A673 (cell line): ENCODE results near the gene SIRPB2. TPM values are rescaled to one million over a fixed set of nuclear protein-coding genes. Genes with fewer than 3 reads are reported as not detected.

Experiments
- BruUV-seq: library from RNA; stranded (reverse); fragments of 400-500 nt; replicated peaks from 2 replicates; lab custom pipeline; 2021; lab: Mats Ljungman, UMichigan
- CTCF ChIA-PET: fragments of 300-600 bp; sonication (Branson Sonifier 250); formaldehyde crosslinking; loops from one replicate; lab custom pipeline; 2022; ENCODE audit warnings: antibody characterized with exemption; lab: Charles Lee
- POLR2A ChIA-PET: fragments of 300-600 bp; sonication (Branson Sonifier 250); formaldehyde crosslinking; loops from one replicate; lab custom pipeline; 2022; ENCODE audit warnings: antibody characterized with exemption; ENCODE audit not compliant: low non-redundant PET; lab: Charles Lee
- DNase-seq: peaks from one replicate; pipeline ENCODE4 v3.0.0-alpha.2; 2015; ENCODE audit warnings: low spot score
- H3K27ac ChIP-seq: fragments of 200-600 bp; sonication (generic); 2 replicates; pipeline ENCODE4 v1.5.1; 2016; ENCODE audit warnings: mixed run types, low read depth, mild to moderate bottlenecking, mixed read lengths, antibody characterized with exemption, low read length; ENCODE audit not compliant: poor library complexity, severe bottlenecking
- H3K27me3 ChIP-seq: fragments of 200-600 bp; sonication (generic); replicated peaks from 2 replicates; pipeline ENCODE4 v1.6.1; 2017; ENCODE audit warnings: mixed run types, low read depth, mild to moderate bottlenecking, mixed read lengths, antibody characterized with exemption, low read length; ENCODE audit not compliant: insufficient read depth, poor library complexity
- H3K36me3 ChIP-seq: fragments of 200-600 bp; sonication (generic); 2 replicates; pipeline ENCODE4 v1.6.1; 2016; ENCODE audit warnings: mixed run types, mild to moderate bottlenecking, mixed read lengths, antibody characterized with exemption, low read length; ENCODE audit not compliant: insufficient read depth, poor library complexity, severe bottlenecking
- H3K4me1 ChIP-seq: fragments of 200-600 bp; sonication (generic); 2 replicates; pipeline ENCODE4 v1.6.1; 2017; ENCODE audit warnings: mixed run types, mild to moderate bottlenecking, mixed read lengths, antibody characterized with exemption, low read length; ENCODE audit not compliant: insufficient read depth, poor library complexity, severe bottlenecking
- H3K4me3 ChIP-seq: fragments of 200-600 bp; sonication (generic); 2 replicates; pipeline ENCODE4 v1.5.1; 2016; ENCODE audit warnings: low read depth, mixed run types, mild to moderate bottlenecking, mixed read lengths, low read length; ENCODE audit not compliant: poor library complexity, severe bottlenecking
- H3K9me3 ChIP-seq: fragments of 200-600 bp; sonication (generic); 2 replicates; pipeline ENCODE4 v1.6.1; 2016; ENCODE audit warnings: mixed run types, low read depth, mild to moderate bottlenecking, mixed read lengths, antibody characterized with exemption, low read length; ENCODE audit not compliant: poor library complexity, severe bottlenecking
- CTCF ChIP-seq: fragments of 300-800, 200-600 bp; sonication (generic); conservative IDR thresholded peaks from 2 replicates; pipeline ENCODE4 v1.5.1; 2017; ENCODE audit warnings: low read depth, mild to moderate bottlenecking, antibody characterized with exemption, low read length, moderate library complexity, mixed read lengths
- EZH2 ChIP-seq: fragments of 200-600 bp; sonication (generic); IDR thresholded peaks from 2 replicates; pipeline ENCODE4 v1.6.1; 2017; ENCODE audit warnings: borderline replicate concordance, low read depth, mild to moderate bottlenecking, mixed read lengths, antibody characterized with exemption, low read length; ENCODE audit not compliant: poor library complexity, severe bottlenecking
- intact Hi-C: fragments of 100-400 bp; cut with micrococcal nuclease; formaldehyde crosslinking; loops from one replicate; pipeline ENCODE4 v1.10.0; 2022; ENCODE audit not compliant: unreplicated experiment
- total RNA-seq: library from RNA; stranded (reverse); gene quantifications from 2 replicates; pipeline ENCODE4 v1.2.3, GENCODE V29; 2021

SIRPB2 gene
- total RNA-seq, 1 experiment from 2014 or later = 3.1 TPM

DNA sequence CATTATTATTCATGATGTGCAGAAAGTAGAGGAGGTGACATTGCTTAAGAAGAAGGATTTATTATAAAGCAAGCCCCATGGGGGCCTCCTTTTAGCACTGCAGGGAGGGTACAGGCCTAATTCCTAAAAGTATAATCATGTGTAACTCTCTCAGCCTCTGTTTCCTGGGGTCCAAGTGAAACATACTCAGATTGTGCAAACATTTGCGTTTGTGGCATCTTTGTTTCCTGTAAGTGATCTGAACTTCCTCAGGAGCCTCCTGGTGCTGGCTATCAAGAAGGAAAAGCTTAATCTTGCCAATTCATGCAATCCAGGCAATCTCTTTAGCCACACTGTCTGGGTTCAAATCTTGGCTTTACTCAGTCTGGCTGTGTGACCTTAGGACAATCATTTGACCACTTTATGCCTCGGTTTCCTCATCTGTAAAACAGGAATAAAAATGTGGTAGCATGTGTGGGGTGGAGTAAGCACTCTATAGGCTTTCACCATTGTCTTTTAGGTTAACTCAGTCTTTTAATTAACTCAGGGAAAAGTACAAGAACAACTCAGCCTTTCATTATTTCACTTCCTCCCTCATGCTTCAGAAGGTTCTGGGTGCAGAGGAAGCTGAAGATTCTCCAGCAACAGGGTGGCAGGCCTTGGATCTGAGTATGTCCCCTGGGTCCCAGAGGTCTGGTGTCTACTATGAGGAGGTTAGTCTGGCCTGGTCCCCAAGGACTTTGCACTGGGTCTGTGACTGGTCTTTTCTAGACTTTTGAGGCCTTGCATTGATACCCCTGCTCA lies 831 bp upstream of the SIRPB2 start:
- ChIA-PET CTCF (interaction anchor here (1.0 kb wide), 1 partner anchor 12 kb away, joined by 3 read pairs; no protein-coding TSS in a partner anchor), POLR2A (no interaction called here)

GRCh38 chr20:1490643-1491195 lies 501 bp downstream of the SIRPB2 start:
- Histone ChIP-seq H3K27ac (peak overlapping the region; percentile 76), H3K9me3 (no peaks in the 10 kb centered on the region), H3K4me3 (peak overlapping the region; percentile 5), H3K36me3 (no peaks in the 10 kb centered on the region), H3K27me3 (peaks cover 3% of the 10 kb centered on the region), H3K4me1 (peaks cover 51% of the 10 kb centered on the region)
- CTCF ChIA-PET = interaction anchor here (1.0 kb wide), 1 partner anchor 13 kb away, joined by 5 read pairs; no protein-coding TSS in a partner anchor
- no TSS peak for BruUV-seq
- peak; percentile 21 for DNase-seq
- POLR2A ChIA-PET = no interaction called here
- intact Hi-C loops = no loop called here
- no peak for TF ChIP-seq CTCF
- no peak for TF ChIP-seq EZH2

More for the DNA sequence above, 831 bp upstream of the SIRPB2 start:
- no peak for TF ChIP-seq CTCF
- TF ChIP-seq EZH2 = no peak
- BruUV-seq = no TSS peak
- H3K4me1 ChIP-seq = peaks cover 51% of the 10 kb centered on the region
- no peaks in the 10 kb centered on the region for H3K9me3 ChIP-seq
- no peak overlapping the region for H3K4me3 ChIP-seq
- intact Hi-C loops = no loop called here
- H3K27me3 ChIP-seq = peaks cover 2% of the 10 kb centered on the region
- no peaks in the 10 kb centered on the region for H3K36me3 ChIP-seq
- H3K27ac ChIP-seq = peak overlapping the region; percentile 76
- DNase-seq = peak; percentile 76

GRCh38 chr20:1489764-1490436 lies 1.3 kb downstream of the SIRPB2 start:
- TF ChIP-seq CTCF = no peak
- H3K9me3 ChIP-seq = no peaks in the 10 kb centered on the region
- no peak overlapping the region for H3K27ac ChIP-seq
- H3K27me3 ChIP-seq = peaks cover 3% of the 10 kb centered on the region
- DNase-seq = no peak
- peaks cover 49% of the 10 kb centered on the region for H3K4me1 ChIP-seq
- ChIA-PET POLR2A (no interaction called here), CTCF (no interaction called here)
- H3K4me3 ChIP-seq = no peak overlapping the region
- intact Hi-C loops = no loop called here
- BruUV-seq = no TSS peak
- H3K36me3 ChIP-seq = no peaks in the 10 kb centered on the region
